A204.1 (cell line): ENCODE results near the gene PLEKHG3.
"Not testable (repeated sequence)": the region's sequence is repeated elsewhere in the genome, so short reads cannot be mapped to it uniquely, and the experiment has no call there.

Experiments used
- FAIRE-seq: peaks from 2 replicates; lab custom pipeline; 2012; peaks lifted over from hg19 to GRCh38; lab: Jason Lieb, UNC

The PLEKHG3 gene

GRCh38 chr14:64688811-64689281 lies 15.4 kb upstream of the PLEKHG3 start:
- FAIRE-seq: no peak

GRCh38 chr14:64689289-64689688 lies 14.9 kb upstream of the PLEKHG3 start:
- no peak for FAIRE-seq

- FAIRE-seq: not testable (repeated sequence)
Measured at GRCh38 chr14:64690607-64691006, 13.6 kb upstream of the PLEKHG3 start.

- FAIRE-seq: no peak
Measured at GRCh38 chr14:64691376-64691775, 12.8 kb upstream of the PLEKHG3 start.

- no peak for FAIRE-seq
Measured at GRCh38 chr14:64692189-64692985, 11.8 kb upstream of the PLEKHG3 start.

- no peak for FAIRE-seq
Measured at GRCh38 chr14:64692986-64693809, 11.0 kb upstream of the PLEKHG3 start.

- FAIRE-seq: no peak
Measured at GRCh38 chr14:64693810-64694165, 10.4 kb upstream of the PLEKHG3 start.

GRCh38 chr14:64695071-64695470 lies 9.2 kb upstream of the PLEKHG3 start:
- no peak for FAIRE-seq

- FAIRE-seq: no peak
Measured at GRCh38 chr14:64696355-64696857, 7.8 kb upstream of the PLEKHG3 start.

GRCh38 chr14:64698903-64699302 lies 5.3 kb upstream of the PLEKHG3 start:
- FAIRE-seq: no peak

GRCh38 chr14:64700290-64700689 lies 3.9 kb upstream of the PLEKHG3 start:
- FAIRE-seq: no peak

- FAIRE-seq: no peak
Measured at GRCh38 chr14:64700894-64701293, 3.3 kb upstream of the PLEKHG3 start.

- no peak for FAIRE-seq
Measured at GRCh38 chr14:64701660-64702059, 2.6 kb upstream of the PLEKHG3 start.

GRCh38 chr14:64702493-64703394 lies 1.5 kb upstream of the PLEKHG3 start:
- no peak for FAIRE-seq

GRCh38 chr14:64703395-64704142 lies 655 bp upstream of the PLEKHG3 start:
- no peak for FAIRE-seq

- FAIRE-seq: no peak
Measured at GRCh38 chr14:64704743-64705380, 638 bp downstream of the PLEKHG3 start.

- FAIRE-seq: no peak
Measured at GRCh38 chr14:64705381-64706118, 1.3 kb downstream of the PLEKHG3 start.

GRCh38 chr14:64706119-64706592 lies 1.9 kb downstream of the PLEKHG3 start:
- no peak for FAIRE-seq

- no peak for FAIRE-seq
Measured at GRCh38 chr14:64706593-64707193, 2.5 kb downstream of the PLEKHG3 start.

GRCh38 chr14:64707661-64708060 lies 3.4 kb downstream of the PLEKHG3 start:
- no peak for FAIRE-seq
